ENCODE results near the gene PDP2. TPM values are rescaled to one million over a fixed set of nuclear protein-coding genes. Genes with fewer than 3 reads are reported as not detected.

Gene PDP2
- total RNA-seq, 1 experiment from 2014 or later = 23.1 TPM

GRCh38 chr16:66857437-66857836 lies 22.9 kb upstream of the PDP2 start:
- H3K4me3 Mint-ChIP-seq = no peak overlapping the region
- Histone ChIP-seq H2BK5ac (ENCODE audit: insufficient read length, low read length) (no peak overlapping the region), H3K79me1 (ENCODE audit: insufficient read depth, low read depth, low read length, poor library complexity, severe bottlenecking) (no peaks in the 10 kb centered on the region), H3K23me2 (ENCODE audit: insufficient read length, low read depth, low read length, poor library complexity, severe bottlenecking) (peaks cover 2% of the 10 kb centered on the region), H3K56ac (ENCODE audit: insufficient read length, low read depth, low read length) (no peak overlapping the region), H3K4ac (ENCODE audit: low read depth, low read length) (no peak overlapping the region), H3K18ac (ENCODE audit: insufficient read length, low read depth, low read length) (no peak overlapping the region), H2AFZ (ENCODE audit: low read length) (no peak overlapping the region), H2BK12ac (ENCODE audit: insufficient read length, low read depth, low read length) (no peak overlapping the region), H3K27me3 (ENCODE audit: insufficient read depth, low read length) (no peaks in the 10 kb centered on the region; the same call in 1 of the 2 replicates), H3K23ac (ENCODE audit: insufficient read length, low read depth, low read length) (no peak overlapping the region), H4K91ac (ENCODE audit: insufficient read length, low read depth, low read length) (no peak overlapping the region), H2BK15ac (ENCODE audit: low read depth, low read length) (no peak overlapping the region), H4K5ac (ENCODE audit: insufficient read length, low read depth, low read length) (no peak overlapping the region), H3K9ac (ENCODE audit: extremely low read depth, insufficient read length, low read length) (no peak overlapping the region), H3K9me3 (ENCODE audit: control insufficient read depth, low read depth, low read length) (no peaks in the 10 kb centered on the region), H3K79me2 (ENCODE audit: insufficient read depth, low read length) (no peaks in the 10 kb centered on the region), H3K14ac (ENCODE audit: insufficient read depth, low read length) (no peak overlapping the region), H4K8ac (replicated peaks; ENCODE audit: insufficient read length, low read depth, low read length) (no peak overlapping the region), H3K4me2 (ENCODE audit: insufficient read depth, insufficient read length, low read length) (no peak overlapping the region), H3T11ph (ENCODE audit: low read length) (no peak overlapping the region), H4K20me1 (ENCODE audit: control insufficient read depth, insufficient read depth, insufficient read length) (no peaks in the 10 kb centered on the region), H3K27ac (ENCODE audit: insufficient read length, low read depth, low read length) (no peak overlapping the region), H2AK5ac (ENCODE audit: insufficient read length, low read length) (no peak overlapping the region), H2BK20ac (ENCODE audit: low read depth, low read length, poor library complexity, severe bottlenecking) (no peak overlapping the region), H3K4me1 (ENCODE audit: insufficient read depth, low read length) (no peaks in the 10 kb centered on the region), H2BK120ac (ENCODE audit: low read depth, low read length, poor library complexity, severe bottlenecking) (no peak overlapping the region)
- WGBS (ENCODE audit: extremely low coverage, insufficient read length, low lambda C conversion rate) = no CpG with 5 or more reads among the region's 6 CpGs
- no peaks in the 10 kb centered on the region for H3K4me1 Mint-ChIP-seq
- DNase-seq = no peak
- no peak overlapping the region for H3K27ac Mint-ChIP-seq
- H3K9me3 Mint-ChIP-seq = no peaks in the 10 kb centered on the region
- no peaks in the 10 kb centered on the region for H3K36me3 Mint-ChIP-seq (ENCODE audit: insufficient read depth in 1 of 3, low read depth in 3 of 3)
- no peak for TF ChIP-seq CTCF (conservative IDR thresholded peaks at IDR 0.05)
- peaks cover 2% of the 10 kb centered on the region for H3K27me3 Mint-ChIP-seq (ENCODE audit: low read depth)
